Bone marrow (tissue), 2 donors: ENCODE results near the gene TMEM151B.
A peak's percentile ranks its signal among the peaks of the same experiment; 100 is the strongest.

ENCODE experiments used
- DNase-seq, 2 donors: peaks; one replicate each; lab custom pipeline; 2025; lab: John Stamatoyannopoulos, UW

The TMEM151B gene

GRCh38 chr6:44232676-44233566 is 37.3 kb upstream of the TMEM151B start:
- DNase-seq: no peak

GRCh38 chr6:44233567-44234100 is 36.6 kb upstream of the TMEM151B start:
- DNase-seq: no peak

GRCh38 chr6:44234101-44235025 is 35.9 kb upstream of the TMEM151B start:
- no peak for DNase-seq

GRCh38 chr6:44235269-44235668 is 35.0 kb upstream of the TMEM151B start:
- DNase-seq: no peak

GRCh38 chr6:44235891-44236516 is 34.2 kb upstream of the TMEM151B start:
- DNase-seq: no peak

- DNase-seq: peak; percentile 85 to 97
Observed at GRCh38 chr6:44237021-44237812, 33.0 kb upstream of the TMEM151B start.

GRCh38 chr6:44237813-44238433 is 32.3 kb upstream of the TMEM151B start:
- peak; percentile 46 to 89 for DNase-seq

GRCh38 chr6:44238687-44239350 is 31.4 kb upstream of the TMEM151B start:
- DNase-seq: no peak

GRCh38 chr6:44243345-44243744 is 26.9 kb upstream of the TMEM151B start:
- no peak for DNase-seq

GRCh38 chr6:44245391-44245911 is 24.8 kb upstream of the TMEM151B start:
- no peak for DNase-seq

- peak; percentile 45 to 78 for DNase-seq
Observed at GRCh38 chr6:44245912-44246662, 24.2 kb upstream of the TMEM151B start.

- peak; percentile 78 to 88 for DNase-seq
Observed at GRCh38 chr6:44246663-44247337, 23.4 kb upstream of the TMEM151B start, which contains the start of gene HSP90AB1. TSS of gene HSP90AB1 (plus strand) at chr6:44247101. CDS start at chr6:44248630, 1,529 bp downstream.

GRCh38 chr6:44247338-44248302 is 22.6 kb upstream of the TMEM151B start:
- peak; percentile 66 to 77 for DNase-seq

GRCh38 chr6:44248579-44248978 is 21.7 kb upstream of the TMEM151B start:
- no peak for DNase-seq

- DNase-seq: no peak
Observed at GRCh38 chr6:44249082-44249748, 21.0 kb upstream of the TMEM151B start.

- no peak for DNase-seq
Observed at GRCh38 chr6:44250067-44250717, 20.1 kb upstream of the TMEM151B start.
